Panc1 (cell line): ENCODE data around the gene FRRS1L. TPM values are rescaled to one million over a fixed set of nuclear protein-coding genes. Genes with fewer than 3 reads are reported as not detected.

Source experiments
- ATAC-seq: fragments of 200-7000 bp; cut with Tn5 transposase; 2 replicates; pipeline ENCODE4 v1.9.1; 2020; ENCODE audit warnings: mild to moderate bottlenecking, moderate library complexity
- BruUV-seq: library from RNA; stranded (reverse); fragments of 400-500 nt; replicated peaks from 2 replicates; lab custom pipeline; 2021; lab: Mats Ljungman, UMichigan
- CTCF ChIA-PET: fragments of 300-600 bp; sonication (Branson Sonifier 250); formaldehyde crosslinking; loops from one replicate; lab custom pipeline; 2022; ENCODE audit warnings: antibody characterized with exemption; lab: Charles Lee
- POLR2A ChIA-PET: fragments of 300-600 bp; sonication (Branson Sonifier 250); formaldehyde crosslinking; loops from one replicate; lab custom pipeline; 2022; ENCODE audit warnings: antibody characterized with exemption; lab: Charles Lee
- DNase-seq: peaks from one replicate; pipeline ENCODE4 v3.0.0-alpha.2; 2010; ENCODE audit warnings: low read depth, low spot score
- H3K27ac ChIP-seq: 2 replicates; pipeline ENCODE4 v1.5.1; 2011; ENCODE audit warnings: mild to moderate bottlenecking, low read length, inconsistent platforms
- H3K27me3 ChIP-seq: fragments of 200-500 bp; sonication (Bioruptor generic); 2 replicates; pipeline ENCODE4 v1.6.0; 2014; ENCODE audit warnings: low read length, inconsistent platforms; ENCODE audit not compliant: control insufficient read depth, insufficient read depth
- H3K36me3 ChIP-seq: fragments of 200-500 bp; sonication (Bioruptor generic); 2 replicates; pipeline ENCODE4 v1.5.1; 2014; ENCODE audit warnings: inconsistent platforms, mild to moderate bottlenecking, low read length, moderate library complexity; ENCODE audit not compliant: control insufficient read depth, insufficient read depth
- H3K4me1 ChIP-seq: 2 replicates; pipeline ENCODE4 v1.5.1; 2011; ENCODE audit warnings: inconsistent platforms, mild to moderate bottlenecking, low read length, moderate library complexity; ENCODE audit not compliant: control insufficient read depth, insufficient read depth
- H3K4me3 ChIP-seq, 2 experiments: 2 replicates each; pipeline ENCODE4 v1.5.1; 2011 to 2012; ENCODE audit warnings: low read depth in 2 of 2, low read length in 2 of 2, mild to moderate bottlenecking in 2 of 2, inconsistent platforms in 1 of 2, moderate library complexity in 1 of 2
- H3K9me3 ChIP-seq: fragments of 200-500 bp; sonication (Bioruptor generic); 2 replicates; pipeline ENCODE4 v1.5.1; 2014; ENCODE audit warnings: low read depth, mild to moderate bottlenecking, inconsistent platforms, low read length, moderate library complexity; ENCODE audit not compliant: control insufficient read depth, insufficient read depth
- POLR2AphosphoS5 ChIP-seq: IDR thresholded peaks from 2 replicates; pipeline ENCODE4 v1.6.1; 2012; ENCODE audit warnings: mild to moderate bottlenecking, low read depth, low read length, moderate library complexity
- REST ChIP-seq, 2 experiments: IDR thresholded peaks; 2 replicates each; pipeline ENCODE4 v1.6.1; 2011 to 2012; ENCODE audit warnings: low read depth in 2 of 2, control low read depth in 1 of 2, low read length in 1 of 2, mild to moderate bottlenecking in 1 of 2, moderate library complexity in 1 of 2; ENCODE audit not compliant: insufficient read depth in 1 of 2
- SIN3A ChIP-seq: IDR thresholded peaks from 2 replicates; pipeline ENCODE4 v1.6.1; 2012; ENCODE audit warnings: low read depth, mild to moderate bottlenecking, low read length, moderate library complexity, borderline replicate concordance; ENCODE audit not compliant: insufficient read depth
- TCF7L2 ChIP-seq: IDR thresholded peaks from 2 replicates; pipeline ENCODE4 v1.6.1; 2011; ENCODE audit warnings: mild to moderate bottlenecking, low read depth, low read length, inconsistent platforms
- in situ Hi-C: cut with HindIII; loops from 2 replicates; pipeline ENCODE4 v1.10.0; 2016; ENCODE audit warnings: low sequenced_read_pairs, low pct_unique_long_range_greater_than_20kb
- intact Hi-C: fragments of 100-400 bp; cut with micrococcal nuclease; formaldehyde crosslinking; loops from one replicate; pipeline ENCODE4 v1.10.0; 2022; ENCODE audit not compliant: unreplicated experiment
- total RNA-seq: library from RNA; stranded (reverse); gene quantifications from one replicate; pipeline ENCODE4 v1.2.1, GENCODE V29; 2021; ENCODE audit not compliant: unreplicated experiment
- TF ChIP-seq, protein P1 (sequence below): fragments of 450-650 bp; IDR thresholded peaks from 2 replicates; pipeline ENCODE4 v1.5.1; 2017; ENCODE audit warnings: mild to moderate bottlenecking

FRRS1L gene
- total RNA-seq, 1 experiment from 2014 or later, result 2.3 TPM

DNA sequence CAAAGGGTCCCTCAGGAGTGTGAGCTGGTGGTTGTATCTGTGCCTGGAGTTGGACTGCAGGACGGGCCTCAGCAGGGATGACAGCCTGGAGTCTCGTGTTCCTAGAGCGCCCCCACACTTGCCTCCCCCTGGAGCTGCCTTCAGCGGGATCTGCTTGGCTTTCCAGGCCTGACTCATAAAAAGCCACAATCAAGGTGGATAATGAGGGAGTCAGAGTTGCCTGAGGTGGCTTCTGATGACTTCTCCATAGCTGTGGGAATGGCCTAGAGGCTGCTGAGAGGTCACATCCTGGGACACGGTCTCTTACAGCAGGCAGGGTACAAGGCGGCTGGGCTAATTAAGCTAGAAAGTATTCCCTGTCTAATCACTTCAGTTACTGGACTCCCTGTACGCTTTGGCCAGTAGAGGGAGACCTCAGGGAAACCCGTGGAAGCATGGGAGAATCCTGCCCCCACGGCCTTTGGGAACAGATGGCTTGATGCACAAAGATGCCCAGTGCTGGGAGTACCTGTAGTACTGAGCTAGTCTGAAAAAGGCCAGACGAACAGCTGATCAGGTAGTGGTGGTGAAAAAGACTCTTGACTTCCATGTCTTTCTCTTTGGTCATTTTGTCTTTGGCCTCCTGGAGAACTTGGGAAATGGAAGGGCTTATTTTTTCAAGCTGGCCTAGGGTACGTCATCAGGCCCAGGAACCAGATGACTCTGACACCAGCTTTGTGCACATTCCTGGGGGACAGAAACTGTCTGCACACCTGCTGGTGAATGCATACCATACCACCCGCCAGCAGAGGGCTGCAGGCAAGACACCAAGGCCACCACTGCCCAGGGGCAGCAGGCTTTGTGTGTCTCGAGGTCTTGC lies 16.1 kb upstream of the FRRS1L start:
- H3K4me3 ChIP-seq, result no peak overlapping the region
- DNase-seq (no peak), ATAC-seq (peak; percentile 93)
- BruUV-seq, result no TSS peak
- H3K27me3 ChIP-seq, result no peaks in the 10 kb centered on the region
- H3K36me3 ChIP-seq, result no peaks in the 10 kb centered on the region
- no peaks in the 10 kb centered on the region for H3K4me1 ChIP-seq
- ChIA-PET CTCF (interaction anchor here (0.6 to 0.7 kb wide), 4 partner anchors 10 to 145 kb away, joined by 3 to 15 read pairs (median 4); no protein-coding TSS in a partner anchor), POLR2A (interaction anchor here (0.5 to 0.6 kb wide), 2 partner anchors 70 to 981 kb away, joined by 3 to 4 read pairs; no protein-coding TSS in a partner anchor)
- H3K27ac ChIP-seq, result no peak overlapping the region
- no peaks in the 10 kb centered on the region for H3K9me3 ChIP-seq
- TF ChIP-seq, protein P1, sequence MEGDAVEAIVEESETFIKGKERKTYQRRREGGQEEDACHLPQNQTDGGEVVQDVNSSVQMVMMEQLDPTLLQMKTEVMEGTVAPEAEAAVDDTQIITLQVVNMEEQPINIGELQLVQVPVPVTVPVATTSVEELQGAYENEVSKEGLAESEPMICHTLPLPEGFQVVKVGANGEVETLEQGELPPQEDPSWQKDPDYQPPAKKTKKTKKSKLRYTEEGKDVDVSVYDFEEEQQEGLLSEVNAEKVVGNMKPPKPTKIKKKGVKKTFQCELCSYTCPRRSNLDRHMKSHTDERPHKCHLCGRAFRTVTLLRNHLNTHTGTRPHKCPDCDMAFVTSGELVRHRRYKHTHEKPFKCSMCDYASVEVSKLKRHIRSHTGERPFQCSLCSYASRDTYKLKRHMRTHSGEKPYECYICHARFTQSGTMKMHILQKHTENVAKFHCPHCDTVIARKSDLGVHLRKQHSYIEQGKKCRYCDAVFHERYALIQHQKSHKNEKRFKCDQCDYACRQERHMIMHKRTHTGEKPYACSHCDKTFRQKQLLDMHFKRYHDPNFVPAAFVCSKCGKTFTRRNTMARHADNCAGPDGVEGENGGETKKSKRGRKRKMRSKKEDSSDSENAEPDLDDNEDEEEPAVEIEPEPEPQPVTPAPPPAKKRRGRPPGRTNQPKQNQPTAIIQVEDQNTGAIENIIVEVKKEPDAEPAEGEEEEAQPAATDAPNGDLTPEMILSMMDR, result peak; percentile 76
- TF ChIP-seq TCF7L2, result no peak
- no peak for TF ChIP-seq REST (IDR thresholded peaks at IDR 0.05; ENCODE audit: insufficient read depth in 1 of 2, low read depth in 2 of 2, low read length in 1 of 2)
- TF ChIP-seq SIN3A, result no peak
- intact Hi-C loops, result loop anchor here (10.0 kb wide), 1 partner anchor 222 kb away; no protein-coding TSS in a partner anchor
- in situ Hi-C loops, result no loop called here

DNA sequence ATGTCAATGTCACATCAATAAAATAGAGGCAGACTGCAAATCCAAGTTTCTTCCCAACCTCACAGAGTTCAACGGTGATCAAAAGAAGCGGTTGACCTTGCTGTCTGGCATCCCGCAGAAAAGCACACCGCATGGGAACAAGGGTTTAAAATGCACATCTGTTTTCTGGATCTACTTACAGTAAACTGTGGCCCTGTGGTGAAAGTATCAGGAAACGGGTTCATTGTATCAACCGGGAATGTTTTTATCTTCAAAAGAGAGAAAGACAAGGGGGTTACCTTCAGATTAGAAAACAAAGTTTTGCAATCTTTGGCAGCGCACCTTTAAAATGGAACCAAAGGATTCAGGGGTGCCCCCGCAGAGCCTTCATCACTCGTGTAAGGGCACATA lies 15.5 kb upstream of the FRRS1L start:
- Histone ChIP-seq H3K4me1 (no peaks in the 10 kb centered on the region), H3K4me3 (no peak overlapping the region), H3K9me3 (no peaks in the 10 kb centered on the region), H3K27ac (no peak overlapping the region), H3K27me3 (no peaks in the 10 kb centered on the region), H3K36me3 (no peaks in the 10 kb centered on the region)
- in situ Hi-C loops, result no loop called here
- ChIA-PET POLR2A (no interaction called here), CTCF (interaction anchor here (0.6 to 0.7 kb wide), 3 partner anchors 11 to 146 kb away, joined by 3 to 15 read pairs (median 4); no protein-coding TSS in a partner anchor)
- DNase-seq, result no peak
- ATAC-seq, result no peak
- intact Hi-C loops, result loop anchor here (10.0 kb wide), 1 partner anchor 222 kb away; no protein-coding TSS in a partner anchor
- TF ChIP-seq TCF7L2 (no peak), SIN3A (no peak), REST (IDR thresholded peaks at IDR 0.05; ENCODE audit: insufficient read depth in 1 of 2, low read depth in 2 of 2, low read length in 1 of 2) (no peak), POLR2AphosphoS5 (no peak)
- TF ChIP-seq, protein P1, result no peak
- no TSS peak for BruUV-seq
